ENCODE data around the gene GALNT5.
"Not testable (repeated sequence)": the region's sequence is repeated elsewhere in the genome, so short reads cannot be mapped to it uniquely, and the experiment has no call there.

Gene GALNT5

GRCh38 chr2:157324331-157324843, 66.9 kb downstream of the GALNT5 start:
- DNase-seq (ENCODE audit: low read depth in 3 of 3, low spot score in 1 of 3), result no peak

GRCh38 chr2:157325786-157326185, 68.3 kb downstream of the GALNT5 start, which contains the start of gene ERMN:
TSS of gene ERMN (minus strand) at chr2:157325824. CDS start at chr2:157325642, 182 bp downstream.
- no peak for DNase-seq (ENCODE audit: low read depth in 3 of 3, low spot score in 1 of 3)

- DNase-seq (ENCODE audit: low read depth in 3 of 3, low spot score in 1 of 3), result no peak
Observed at GRCh38 chr2:157326698-157327097, 69.2 kb downstream of the GALNT5 start.

- no peak for DNase-seq (ENCODE audit: low read depth in 3 of 3, low spot score in 1 of 3)
Observed at GRCh38 chr2:157327200-157327599, 69.7 kb downstream of the GALNT5 start.

GRCh38 chr2:157327621-157328500, 70.4 kb downstream of the GALNT5 start:
- DNase-seq (ENCODE audit: low read depth in 3 of 3, low spot score in 1 of 3), result peak; percentile 72 to 81 (median 75)

GRCh38 chr2:157329524-157329923, 72.0 kb downstream of the GALNT5 start:
- no peak for DNase-seq (ENCODE audit: low read depth in 3 of 3, low spot score in 1 of 3)

- DNase-seq (ENCODE audit: low read depth in 3 of 3, low spot score in 1 of 3), result no peak
Observed at GRCh38 chr2:157333304-157334047, 76.0 kb downstream of the GALNT5 start.

GRCh38 chr2:157334335-157334734, 76.8 kb downstream of the GALNT5 start:
- no peak for DNase-seq (ENCODE audit: low read depth in 3 of 3, low spot score in 1 of 3)

GRCh38 chr2:157334797-157335196, 77.3 kb downstream of the GALNT5 start:
- no peak for DNase-seq (ENCODE audit: low read depth in 3 of 3, low spot score in 1 of 3)

- DNase-seq (ENCODE audit: low read depth in 3 of 3, low spot score in 1 of 3), result no peak
Observed at GRCh38 chr2:157336137-157337010, 78.9 kb downstream of the GALNT5 start.

- no peak for DNase-seq (ENCODE audit: low read depth in 3 of 3, low spot score in 1 of 3)
Observed at GRCh38 chr2:157337978-157338377, 80.5 kb downstream of the GALNT5 start.

- DNase-seq (ENCODE audit: low read depth in 3 of 3, low spot score in 1 of 3), result no peak
Observed at GRCh38 chr2:157339965-157340655, 82.6 kb downstream of the GALNT5 start.

GRCh38 chr2:157341381-157341780, 83.9 kb downstream of the GALNT5 start:
- DNase-seq (ENCODE audit: low read depth in 3 of 3, low spot score in 1 of 3), result not testable (repeated sequence)

GRCh38 chr2:157345647-157346389, 88.3 kb downstream of the GALNT5 start:
- DNase-seq (ENCODE audit: low read depth in 3 of 3, low spot score in 1 of 3), result no peak

GRCh38 chr2:157348291-157348921, 90.9 kb downstream of the GALNT5 start:
- no peak for DNase-seq (ENCODE audit: low read depth in 3 of 3, low spot score in 1 of 3)

GRCh38 chr2:157349949-157350515, 92.5 kb downstream of the GALNT5 start:
- DNase-seq (ENCODE audit: low read depth in 3 of 3, low spot score in 1 of 3), result no peak

GRCh38 chr2:157355618-157356017, 98.1 kb downstream of the GALNT5 start:
- DNase-seq (ENCODE audit: low read depth in 3 of 3, low spot score in 1 of 3), result no peak

- DNase-seq (ENCODE audit: low read depth in 3 of 3, low spot score in 1 of 3), result no peak
Observed at GRCh38 chr2:157359628-157360027, 102.1 kb downstream of the GALNT5 start.

- no peak for DNase-seq (ENCODE audit: low read depth in 3 of 3, low spot score in 1 of 3)
Observed at GRCh38 chr2:157361526-157361925, 104.0 kb downstream of the GALNT5 start.

Measured in stimulated activated CD4-positive, alpha-beta T cell treated with anti-CD3 and anti-CD28 coated beads, TNF-alpha, amount 100 ng/mL, for 1 hour (primary cell).